ENCODE results near the gene ARG1.
"Not testable (repeated sequence)": the region's sequence is repeated elsewhere in the genome, so short reads cannot be mapped to it uniquely, and the experiment has no call there.

The ARG1 gene

DNA sequence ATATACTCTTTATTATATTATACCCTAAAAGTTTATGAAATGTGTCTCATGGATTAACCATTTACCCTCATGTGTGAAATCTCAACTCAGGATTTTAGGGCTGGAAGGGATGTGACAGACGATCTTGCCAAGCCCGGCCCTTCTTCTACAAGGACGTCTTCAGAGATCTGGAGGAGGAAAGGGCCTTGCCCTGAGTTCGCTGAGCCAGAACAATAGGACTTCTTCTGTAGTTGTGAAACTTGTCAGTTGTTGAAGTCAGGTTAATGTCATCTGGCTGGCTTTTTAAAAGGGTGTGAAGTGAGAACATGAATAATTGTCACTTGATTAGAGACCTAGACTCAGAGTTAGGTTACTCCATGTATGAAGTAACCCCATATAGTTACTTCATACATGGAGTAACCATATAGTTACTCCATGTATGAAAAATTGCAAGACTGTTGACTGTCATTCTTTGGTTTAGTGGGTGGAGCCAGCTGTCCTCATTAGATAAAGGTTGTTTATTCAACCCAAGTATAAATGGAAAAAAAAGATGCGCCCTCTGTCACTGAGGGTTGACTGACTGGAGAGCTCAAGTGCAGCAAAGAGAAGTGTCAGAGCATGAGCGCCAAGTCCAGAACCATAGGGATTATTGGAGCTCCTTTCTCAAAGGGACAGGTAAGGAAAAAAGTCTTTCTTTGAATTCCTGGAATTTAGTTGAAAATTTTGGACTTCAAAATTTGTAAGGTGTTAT lies at the start of gene ARG1:
TSS of gene ARG1 (plus strand) at position 541 of the 730 bp plus-strand sequence. CDS start at position 598, 57 bp downstream.
- DNase-seq, result no peak

DNA sequence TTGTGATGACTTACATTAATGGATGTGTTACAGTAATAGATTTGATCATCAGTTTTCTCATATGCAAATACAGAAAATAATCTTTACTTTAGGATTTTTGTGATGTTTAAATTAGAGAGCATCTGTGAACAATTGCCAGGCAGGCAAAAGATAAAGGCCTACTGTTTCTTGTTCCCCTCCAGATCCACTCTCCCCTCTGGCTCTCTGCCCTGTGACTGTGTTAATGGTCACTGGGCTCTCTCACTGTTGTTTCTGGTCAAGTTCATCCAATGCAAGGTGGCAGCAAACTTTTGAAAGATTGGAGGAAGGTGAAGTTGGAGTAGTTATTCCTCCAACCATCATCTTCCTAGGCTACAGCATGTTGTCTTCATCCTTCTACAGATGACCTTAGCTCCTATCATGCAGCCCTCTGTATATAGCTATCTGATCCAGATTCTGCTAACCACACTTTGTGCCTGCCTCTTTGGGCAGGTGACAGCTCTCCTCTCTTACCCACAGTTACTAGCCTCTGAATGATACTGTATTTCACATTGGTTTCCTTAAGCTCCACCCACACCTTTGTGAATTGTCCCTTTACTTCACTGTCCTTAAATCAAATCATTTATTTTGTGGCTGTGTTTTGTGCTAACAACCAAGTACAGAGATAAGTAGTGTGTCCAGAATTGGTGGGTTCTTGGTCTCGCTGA lies 48.9 kb upstream of the ARG1 start:
- DNase-seq, result no peak

- DNase-seq, result no peak
These were observed 48.2 kb upstream of the ARG1 start for GRCh38 chr6:131524695-131525336.

GRCh38 chr6:131530936-131531335 lies 42.1 kb upstream of the ARG1 start:
- not testable (repeated sequence) for DNase-seq

GRCh38 chr6:131531681-131532080 lies 41.3 kb upstream of the ARG1 start:
- DNase-seq, result not testable (repeated sequence)

DNA sequence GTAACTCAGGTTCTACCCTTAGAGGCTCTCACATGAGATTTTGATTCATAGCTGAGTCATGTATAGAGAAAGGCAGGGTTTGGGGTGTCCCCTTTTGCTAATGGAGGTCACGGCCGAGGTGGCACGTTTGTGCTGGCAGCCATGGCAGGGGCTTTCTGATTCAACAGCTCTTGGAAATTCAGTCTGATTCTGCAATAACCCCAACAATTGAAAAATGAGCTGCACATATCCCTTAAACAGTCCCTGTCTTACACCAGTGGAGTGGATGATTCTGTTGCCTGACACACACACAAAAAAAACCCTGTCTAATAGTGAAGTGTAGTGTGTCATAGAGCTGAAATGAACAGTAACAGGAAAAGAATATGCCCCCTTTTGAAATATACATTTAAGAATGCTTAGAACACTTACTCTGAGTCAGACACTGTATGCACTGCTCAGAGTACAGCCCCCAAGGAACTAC lies 40.4 kb upstream of the ARG1 start:
- no peak for DNase-seq

DNA sequence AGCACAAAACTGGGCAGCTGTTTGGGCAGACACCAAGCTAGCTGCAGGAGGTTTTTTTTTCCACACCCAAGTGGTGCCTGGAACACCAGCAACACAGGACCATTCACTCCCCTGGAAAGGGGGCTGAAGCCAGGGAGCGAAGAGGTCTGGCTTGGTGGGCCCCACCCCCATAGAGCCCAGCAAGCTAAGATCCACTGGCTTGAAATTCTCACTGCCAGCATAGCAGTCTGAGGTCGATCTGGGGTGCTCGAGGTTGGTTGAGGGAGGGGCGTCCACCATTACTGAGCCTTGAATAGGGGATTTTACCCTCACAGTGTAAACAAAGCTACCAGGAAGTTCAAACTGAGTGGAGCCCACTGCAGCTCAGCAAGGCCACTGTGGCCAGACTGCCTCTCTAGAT lies 34.4 kb upstream of the ARG1 start:
- DNase-seq, result not testable (repeated sequence)

- DNase-seq, result no peak
These were observed 27.7 kb upstream of the ARG1 start for GRCh38 chr6:131545317-131545716.

- no peak for DNase-seq
These were observed 25.5 kb upstream of the ARG1 start for GRCh38 chr6:131547488-131547887.

GRCh38 chr6:131548441-131548840 lies 24.6 kb upstream of the ARG1 start:
- no peak for DNase-seq

GRCh38 chr6:131549811-131550210 lies 23.2 kb upstream of the ARG1 start:
- no peak for DNase-seq

DNA sequence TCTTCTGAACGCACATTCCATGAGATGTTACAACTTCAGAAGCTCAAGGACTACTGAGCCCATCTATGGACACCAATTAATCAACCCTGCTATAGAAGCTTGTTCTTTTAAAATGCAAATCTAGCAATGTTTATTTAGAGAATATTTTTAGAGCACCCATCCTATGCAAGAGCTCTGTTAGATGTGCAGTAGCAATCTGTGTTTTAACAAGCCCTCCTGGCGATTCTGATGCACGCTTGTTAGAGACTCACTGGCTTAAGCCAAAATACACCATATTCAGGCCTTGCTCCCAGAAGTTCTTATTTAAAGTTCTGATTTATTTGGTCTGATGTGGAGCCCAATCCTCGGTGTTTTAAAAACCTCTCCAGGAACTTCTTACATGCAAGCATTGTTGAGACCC lies 21.1 kb upstream of the ARG1 start:
- DNase-seq, result no peak

DNA sequence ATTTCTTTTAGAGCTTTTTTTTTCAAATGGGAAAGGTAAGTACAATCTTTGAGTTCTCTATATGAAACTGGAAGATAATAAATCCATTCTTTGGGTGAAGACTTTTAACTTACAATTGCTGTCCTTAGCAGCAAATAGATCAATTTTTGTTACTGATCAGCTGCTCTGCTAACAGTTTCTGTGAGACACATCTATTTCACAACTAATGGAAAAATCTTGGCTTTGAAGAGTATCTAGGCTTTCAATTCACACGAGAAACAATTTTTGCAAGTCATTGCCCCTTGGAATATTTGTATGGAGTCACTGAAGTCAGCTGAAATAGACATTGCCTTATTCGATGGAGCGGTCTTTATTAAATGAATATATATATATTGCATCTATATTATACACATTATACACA lies 20.5 kb upstream of the ARG1 start:
- no peak for DNase-seq

DNA sequence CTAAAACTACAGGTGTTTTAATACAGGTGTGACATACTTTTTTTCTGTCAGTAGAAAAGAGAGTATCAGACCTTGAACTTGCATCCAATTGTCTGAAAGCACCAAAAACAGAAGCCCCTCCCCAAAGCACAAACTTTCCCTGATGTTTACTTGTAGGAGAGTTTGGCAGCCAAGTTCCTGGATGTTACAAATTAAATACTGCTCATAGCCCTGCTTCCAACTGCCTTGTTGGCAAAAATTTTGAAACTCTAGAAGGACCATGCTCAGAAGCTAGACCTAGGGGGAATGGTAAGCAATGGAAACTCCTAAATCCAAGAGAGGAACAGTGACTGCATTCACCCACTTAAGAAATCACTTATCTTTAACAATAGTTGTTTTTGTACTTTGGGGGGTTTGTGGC lies 17.0 kb upstream of the ARG1 start:
- no peak for DNase-seq

- DNase-seq, result no peak
These were observed 14.1 kb upstream of the ARG1 start for GRCh38 chr6:131558922-131559321.

DNA sequence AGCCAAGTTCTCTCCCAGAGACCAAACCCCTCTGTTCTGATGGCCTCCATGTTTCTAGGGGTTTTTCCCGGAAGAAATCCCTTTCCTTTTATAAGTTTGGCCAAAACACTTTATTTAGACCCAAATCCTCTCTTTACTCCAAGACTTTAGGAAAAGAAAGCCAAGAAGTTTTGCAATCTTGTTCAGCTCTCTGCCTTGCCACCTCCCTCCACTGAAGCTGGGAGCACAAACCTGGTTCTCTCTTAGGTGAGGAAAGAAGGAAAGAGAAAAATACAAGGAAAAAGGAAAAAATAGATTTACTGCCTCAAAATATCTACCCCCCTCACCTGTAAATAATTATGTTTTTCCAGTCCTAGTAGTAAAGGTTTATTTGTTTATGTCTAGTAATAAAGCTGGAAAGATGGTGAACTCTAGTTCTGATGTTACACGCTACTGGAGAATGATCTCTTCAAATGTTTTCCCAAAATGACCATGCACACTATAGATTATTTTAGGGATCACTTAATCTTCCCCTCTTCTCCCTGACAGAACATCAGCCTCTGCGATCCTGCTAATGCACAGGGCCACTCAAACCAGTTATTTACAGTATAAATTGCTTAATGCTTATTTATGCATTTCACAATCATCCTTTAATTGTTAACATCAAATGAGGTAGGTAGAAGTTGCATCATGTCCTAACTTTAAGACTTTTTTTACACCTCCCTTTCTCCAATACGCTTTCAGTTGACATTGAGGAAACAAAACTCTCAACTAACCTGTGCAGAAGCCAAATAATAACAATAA lies 10.9 kb upstream of the ARG1 start:
- DNase-seq, result no peak

DNA sequence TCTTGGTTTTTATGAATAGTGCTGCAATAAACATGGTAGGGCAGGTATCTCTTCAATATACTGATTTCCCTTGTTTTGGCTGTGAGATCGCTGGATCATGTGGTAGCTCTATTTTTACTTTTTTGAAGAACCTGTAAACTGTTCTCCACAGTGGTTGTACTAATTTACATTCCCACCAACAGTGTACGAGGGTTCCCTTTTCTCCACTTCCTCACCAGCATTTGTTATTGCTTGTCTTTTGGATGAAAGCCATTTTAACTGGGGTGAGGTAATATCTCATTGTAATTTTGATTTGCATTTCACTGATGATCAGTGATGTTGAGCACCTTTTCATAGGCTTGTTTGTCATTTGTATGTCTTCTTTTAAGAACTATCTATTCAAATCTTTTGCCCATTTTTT lies 8.0 kb upstream of the ARG1 start:
- no peak for DNase-seq

- DNase-seq, result no peak
These were observed 4.3 kb upstream of the ARG1 start for GRCh38 chr6:131568726-131569125.

DNA sequence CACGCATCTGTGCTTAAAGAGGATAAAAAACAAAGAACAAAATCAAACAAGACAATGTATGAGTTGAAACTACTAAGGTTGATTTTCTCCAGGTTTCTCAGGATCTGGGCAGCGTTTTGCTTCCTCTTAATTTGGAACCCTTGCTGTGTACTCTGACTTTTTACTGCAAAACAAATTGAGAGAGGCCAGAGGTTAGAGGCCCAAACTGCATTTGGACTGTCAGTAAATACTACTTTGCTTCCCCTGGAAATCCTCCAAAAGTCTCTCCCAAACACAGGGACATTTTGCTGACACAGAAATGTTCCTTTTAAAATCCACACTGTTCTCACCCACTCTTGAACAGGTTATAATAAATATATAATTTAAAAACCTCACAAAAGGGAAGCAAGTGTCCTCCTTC lies 1.1 kb downstream of the ARG1 start:
- DNase-seq, result no peak

GRCh38 chr6:131574686-131575085 lies 1.7 kb downstream of the ARG1 start:
- no peak for DNase-seq

DNA sequence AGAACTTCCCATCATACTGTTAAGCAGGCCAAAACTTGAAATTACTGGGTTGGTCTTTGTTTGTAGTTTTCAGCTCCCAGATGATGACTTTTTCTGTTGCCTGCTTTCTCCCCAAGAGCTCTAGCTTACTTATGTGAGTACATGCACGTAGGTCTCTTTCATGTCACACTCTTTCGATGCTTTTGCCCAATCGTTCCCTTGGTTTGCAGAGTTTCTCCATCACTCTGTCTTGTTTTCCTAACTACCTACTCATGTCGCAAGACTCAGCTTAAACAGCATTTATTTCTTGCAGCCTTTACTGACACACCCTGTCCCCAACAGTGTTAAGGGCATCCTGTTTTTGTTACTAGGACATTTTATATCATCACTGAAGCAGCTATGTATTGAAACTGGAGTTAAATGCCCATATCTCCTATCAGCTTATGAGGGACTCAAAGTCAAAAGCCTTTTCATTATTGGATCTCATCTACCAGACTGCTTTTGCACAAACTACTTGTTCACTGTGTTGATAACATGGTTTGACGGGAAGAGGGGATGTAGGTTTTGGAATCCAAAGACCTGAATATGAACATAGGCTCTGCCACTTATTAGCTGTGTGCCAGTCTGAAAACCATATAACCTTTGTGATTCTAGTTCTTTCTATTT lies 2.9 kb downstream of the ARG1 start:
- no peak for DNase-seq

GRCh38 chr6:131581523-131581922 lies 8.5 kb downstream of the ARG1 start:
- no peak for DNase-seq

DNA sequence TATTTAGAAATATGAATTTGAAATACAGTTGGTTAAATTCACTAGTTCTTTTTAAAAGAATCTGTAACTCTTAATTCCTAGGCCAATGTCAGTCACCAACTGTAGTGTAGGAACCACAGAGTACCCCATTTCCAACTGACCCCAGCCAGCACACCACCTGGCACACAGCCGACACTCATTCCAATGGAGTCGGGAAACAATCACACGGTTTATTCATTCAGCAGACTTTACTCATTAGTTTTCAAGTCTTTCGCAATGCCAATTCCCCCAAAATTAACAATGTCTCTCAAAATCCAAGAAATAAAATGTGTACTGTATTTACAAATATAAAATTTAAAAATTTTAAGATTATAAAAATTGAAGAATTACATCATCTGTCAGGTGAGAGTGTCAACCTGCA lies 13.5 kb downstream of the ARG1 start:
- DNase-seq, result no peak
